ENCODE measurements around the gene TMEM8B.
"Not testable (repeated sequence)": the region's sequence is repeated elsewhere in the genome, so short reads cannot be mapped to it uniquely, and the experiment has no call there.

The TMEM8B gene

DNA sequence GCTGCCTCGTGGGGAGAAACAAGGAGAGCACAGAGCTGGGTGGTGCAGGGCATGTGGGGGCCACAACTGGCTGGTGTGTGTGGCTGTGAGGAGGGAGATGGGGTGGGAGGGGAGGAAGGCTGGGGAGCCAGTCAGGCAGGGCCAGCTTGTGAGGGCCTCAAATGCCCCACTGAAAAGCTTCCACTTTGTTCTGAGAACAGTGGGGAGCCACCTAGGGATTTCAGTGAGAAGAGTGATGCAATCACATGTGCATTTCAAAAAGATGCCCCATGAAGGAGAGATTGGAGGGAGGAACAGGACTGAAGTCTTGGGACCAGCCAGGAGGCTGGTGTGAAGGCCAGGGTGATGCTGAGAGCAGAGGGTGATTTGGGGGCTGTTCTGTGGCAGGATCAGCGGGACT, 39.9 kb downstream of the TMEM8B start:
- DNase-seq (ENCODE audit: low read depth): no peak

DNA sequence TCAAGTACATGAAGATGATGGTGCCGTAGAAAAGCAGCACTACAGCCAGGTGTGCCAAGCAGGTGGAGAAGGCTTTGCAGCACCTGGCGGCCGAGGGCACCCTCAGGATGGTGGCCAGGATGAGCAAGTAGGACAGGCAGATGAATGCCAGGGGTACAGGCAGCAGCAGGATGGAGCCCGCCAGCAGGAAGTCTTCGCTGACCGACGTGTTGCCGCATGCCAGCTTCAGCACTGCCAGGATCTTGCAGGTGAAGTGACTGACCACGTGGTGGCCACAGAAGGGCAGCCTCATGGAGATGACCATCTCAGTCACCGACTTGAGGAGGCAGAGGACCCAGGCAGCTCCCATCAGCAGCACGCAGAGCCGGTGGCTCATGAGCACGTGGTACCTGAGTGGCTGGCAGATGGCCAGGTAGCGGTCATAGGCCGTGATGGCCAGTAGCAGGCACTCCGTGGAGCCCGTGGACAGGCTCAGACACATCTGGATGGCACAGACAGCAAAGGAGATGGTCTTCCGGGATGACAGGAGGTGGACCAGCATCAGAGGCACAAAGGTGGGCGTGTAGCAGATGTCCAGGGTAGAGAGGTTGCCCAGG, 40.7 kb downstream of the TMEM8B start:
- no peak for DNase-seq (ENCODE audit: low read depth)

DNA sequence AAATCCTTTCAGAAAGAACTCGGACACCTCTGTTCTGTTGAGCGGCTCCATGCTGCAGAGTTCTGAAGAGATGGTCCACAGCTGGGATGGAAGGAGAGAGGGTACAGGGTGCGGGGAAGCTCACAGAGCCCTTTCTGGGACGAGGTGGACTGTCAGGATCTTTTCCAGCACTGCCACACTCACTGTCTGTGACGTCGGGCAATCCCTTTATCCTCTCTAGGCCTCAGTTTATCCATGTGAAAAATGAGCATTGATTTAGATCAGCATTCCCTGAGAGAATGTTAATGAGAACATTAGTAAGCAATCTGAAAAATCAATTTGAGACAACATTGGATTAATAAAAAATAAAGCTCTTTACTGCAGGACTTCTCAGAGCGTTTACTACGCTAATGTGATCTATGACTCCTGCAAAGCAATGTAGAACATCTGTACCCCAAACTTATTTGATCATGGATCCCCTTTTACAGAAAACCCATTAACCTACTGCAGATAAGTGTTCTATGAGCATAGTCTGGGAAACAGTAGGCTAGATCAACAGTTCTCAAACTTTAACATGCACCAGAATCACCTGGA, 41.4 kb downstream of the TMEM8B start, which contains the start of gene OR13J1:
Gene OR13J1 (minus strand): TSS at position 51 of the 573 bp plus-strand sequence. CDS start 0 bp downstream, at position 51.
- DNase-seq (ENCODE audit: low read depth): no peak

DNA sequence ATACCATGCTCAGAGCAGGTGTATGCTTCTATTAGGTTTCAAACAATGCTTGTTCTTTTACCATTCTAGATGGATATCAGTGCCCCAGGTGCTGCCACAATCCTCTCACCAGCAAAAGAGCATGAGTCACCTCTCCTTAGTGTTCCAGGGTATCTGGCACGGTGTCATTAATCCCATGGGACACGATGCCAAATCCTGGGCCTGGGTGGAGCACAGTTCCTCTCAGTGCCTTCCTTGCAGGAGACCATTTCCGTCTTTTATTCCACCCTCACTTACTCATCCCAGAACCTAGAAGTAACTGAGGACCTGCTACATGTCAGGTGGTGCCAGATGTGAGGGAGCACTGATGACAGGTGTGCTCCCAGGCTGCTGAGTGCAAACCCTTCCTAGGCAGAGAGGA, 42.5 kb downstream of the TMEM8B start:
- DNase-seq (ENCODE audit: low read depth): no peak

DNA sequence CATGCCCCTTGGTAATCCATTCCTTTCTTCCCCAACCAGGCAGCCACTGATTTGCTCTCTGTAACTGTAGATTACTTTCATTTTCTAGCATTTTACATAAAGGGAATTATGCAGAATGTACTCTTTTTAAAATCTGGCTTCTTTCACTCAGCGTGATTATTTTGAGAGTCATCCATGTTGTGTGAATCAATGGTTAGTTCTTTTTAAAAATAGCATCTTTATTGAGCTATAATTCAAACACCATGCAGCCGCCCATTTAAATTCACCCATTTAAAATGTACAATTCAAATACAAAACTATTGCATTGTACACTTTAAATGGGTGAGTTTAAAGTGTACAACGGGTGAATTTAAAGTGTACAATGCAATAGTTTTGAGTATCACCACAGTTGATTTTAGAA, 43.5 kb downstream of the TMEM8B start:
- no peak for DNase-seq (ENCODE audit: low read depth)

DNA sequence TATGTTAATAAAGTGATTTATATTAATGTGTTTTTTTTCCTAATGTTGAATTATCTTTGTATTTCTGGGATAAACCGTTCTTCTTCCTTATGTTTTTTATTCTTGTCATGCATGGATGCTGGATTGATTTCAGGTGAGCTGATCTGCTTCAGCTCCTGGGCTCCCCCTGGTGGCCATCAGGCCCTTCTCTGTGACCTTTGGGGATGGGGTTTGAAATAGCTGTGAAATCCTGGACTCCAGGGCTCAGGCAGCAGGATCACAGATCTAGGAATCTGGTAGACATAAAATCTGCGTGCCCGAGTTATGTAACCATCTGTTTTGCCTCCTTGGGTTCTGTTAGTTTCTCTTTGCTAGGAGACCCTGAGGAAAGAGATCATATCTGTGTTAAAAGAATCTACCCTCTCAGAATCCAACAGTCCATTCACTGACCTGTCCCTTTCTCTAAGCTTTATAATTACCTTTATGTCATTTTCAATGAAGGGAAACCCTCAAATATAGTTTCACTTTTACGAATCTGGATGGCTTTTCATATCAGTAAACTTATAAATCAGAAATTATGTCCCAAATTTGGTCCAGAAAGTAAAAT, 53.3 kb downstream of the TMEM8B start:
- peak; percentile 19 for DNase-seq (ENCODE audit: low read depth)

DNA sequence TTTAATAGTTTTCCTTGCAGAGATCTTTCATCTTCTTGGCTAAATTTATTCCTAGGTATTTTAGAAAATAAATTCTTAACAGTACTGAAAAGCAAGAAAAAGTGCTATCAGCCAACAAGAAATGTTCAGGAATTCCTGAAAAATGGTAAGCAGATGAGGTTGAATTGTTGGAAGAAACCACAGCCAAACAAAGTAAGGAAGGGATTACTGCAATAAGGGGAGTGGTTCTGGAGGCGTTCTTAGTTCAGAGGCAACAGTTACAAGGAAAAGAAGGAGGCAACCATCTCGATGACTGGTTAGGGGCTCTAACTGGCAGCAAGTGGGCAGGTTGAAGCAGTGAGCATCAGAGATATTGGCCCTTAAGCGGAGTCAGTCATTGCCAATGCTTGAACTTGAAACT, 54.0 kb downstream of the TMEM8B start:
- DNase-seq (ENCODE audit: low read depth): no peak

DNA sequence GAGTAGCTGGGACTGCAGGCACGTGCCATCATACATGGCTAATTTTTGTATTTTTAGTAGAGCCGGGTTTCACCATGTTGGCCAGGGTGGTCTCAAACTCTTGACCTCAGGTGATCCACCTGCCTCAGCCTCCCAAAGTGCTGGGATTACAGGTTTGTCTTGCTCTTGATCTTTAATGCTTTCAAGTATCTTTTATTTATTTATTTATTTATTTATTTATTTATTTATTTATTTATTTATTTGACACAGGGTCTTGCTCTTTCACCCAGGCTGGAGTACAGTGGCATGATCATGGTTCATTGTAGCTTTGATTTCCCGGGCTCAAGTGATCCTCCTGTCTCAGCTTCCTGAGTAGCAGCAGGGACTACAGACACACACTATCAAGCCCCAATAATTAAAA, 55.9 kb downstream of the TMEM8B start:
- DNase-seq (ENCODE audit: low read depth): not testable (repeated sequence)

DNA sequence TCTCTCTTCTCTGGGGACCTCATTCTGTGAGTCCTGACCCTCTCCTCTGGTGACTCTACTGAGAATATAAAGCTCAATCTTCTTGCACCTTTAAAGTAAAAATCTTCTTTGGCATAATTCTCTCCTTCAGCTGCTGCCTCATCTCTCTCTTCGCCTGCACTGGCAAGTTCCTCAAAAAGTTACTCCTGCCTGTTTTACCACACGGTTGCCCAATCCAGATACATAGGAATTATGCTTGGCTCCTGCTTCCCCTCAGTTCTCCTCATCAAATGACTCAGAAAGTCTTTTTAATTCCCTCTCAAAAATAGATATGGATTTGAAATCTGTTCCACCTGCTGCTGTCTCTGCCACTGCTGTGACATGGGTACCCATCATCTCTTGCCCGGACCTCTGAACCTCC, 62.6 kb downstream of the TMEM8B start:
- no peak for DNase-seq (ENCODE audit: low read depth)

DNA sequence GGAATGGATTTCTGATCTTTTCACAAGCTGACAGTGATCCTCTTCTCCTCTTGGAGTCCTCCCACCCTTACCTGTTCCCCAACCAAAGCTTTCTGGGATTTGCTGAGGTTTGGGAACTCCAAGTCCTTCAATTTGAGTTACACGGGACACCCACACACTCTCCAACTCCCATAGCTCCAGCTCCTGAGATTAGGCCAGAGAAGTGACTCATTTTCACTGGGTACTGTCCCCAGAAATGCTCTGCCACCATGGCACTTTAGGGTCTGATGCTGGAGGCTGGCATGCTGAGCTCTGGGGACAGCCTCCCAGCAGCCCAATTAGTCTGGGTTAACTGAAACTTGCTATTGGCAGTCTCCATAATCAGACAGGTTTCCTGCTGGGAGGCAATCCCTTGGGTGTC, 63.0 kb downstream of the TMEM8B start:
- DNase-seq (ENCODE audit: low read depth): no peak

DNA sequence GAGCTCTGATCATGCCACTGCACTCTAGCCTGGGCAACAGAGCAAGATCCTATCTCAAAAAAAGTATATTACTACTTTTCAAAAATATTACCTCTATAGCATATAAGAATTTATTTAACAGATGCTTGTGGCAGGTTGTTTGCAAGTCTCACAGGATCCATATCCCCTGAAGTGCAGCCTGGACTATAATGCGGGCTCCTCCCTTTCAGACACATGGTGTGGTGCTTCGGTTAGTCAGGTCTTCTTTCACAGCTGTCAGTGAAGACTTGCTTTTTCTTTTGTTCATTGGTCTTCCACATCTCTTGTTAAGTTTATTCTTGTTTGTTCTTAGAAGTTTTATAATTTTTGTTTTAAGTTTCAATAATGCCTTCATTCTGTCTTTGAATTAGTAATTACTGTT, 67.5 kb downstream of the TMEM8B start:
- no peak for DNase-seq (ENCODE audit: low read depth)

DNA sequence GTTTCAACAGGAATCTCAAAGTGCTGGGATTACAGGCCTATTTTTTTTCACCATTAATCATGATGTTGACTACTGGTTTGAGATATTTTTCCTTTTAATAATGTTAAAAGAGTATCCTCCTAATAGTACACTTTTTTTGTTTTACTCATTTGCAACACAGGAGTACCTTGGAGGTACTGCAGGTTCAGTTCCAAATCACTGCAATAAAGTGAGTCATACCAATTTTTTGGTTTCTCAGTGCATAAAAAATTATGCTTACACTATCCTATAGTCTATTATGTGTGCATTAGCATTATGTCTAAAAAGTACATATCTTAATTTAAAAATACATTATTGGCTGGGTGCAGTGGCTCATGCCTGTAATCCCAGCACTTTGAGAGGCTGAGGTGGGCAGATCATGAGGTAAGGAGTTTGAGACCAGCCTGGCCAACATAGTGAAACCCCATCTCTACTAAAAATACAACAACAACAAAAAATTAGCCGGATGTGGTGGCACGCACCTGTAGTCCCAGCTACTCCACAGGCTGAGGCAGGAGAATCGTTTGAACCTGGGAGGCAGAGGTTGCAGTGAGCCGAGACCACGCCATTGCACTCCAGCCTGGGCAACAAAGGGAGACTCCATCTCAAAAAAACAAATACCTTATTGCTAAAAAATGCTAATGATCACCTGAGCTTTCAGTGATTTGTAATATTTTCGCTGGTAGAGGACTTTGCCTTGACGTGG, 68.5 kb downstream of the TMEM8B start:
- not testable (repeated sequence) for DNase-seq (ENCODE audit: low read depth)

DNA sequence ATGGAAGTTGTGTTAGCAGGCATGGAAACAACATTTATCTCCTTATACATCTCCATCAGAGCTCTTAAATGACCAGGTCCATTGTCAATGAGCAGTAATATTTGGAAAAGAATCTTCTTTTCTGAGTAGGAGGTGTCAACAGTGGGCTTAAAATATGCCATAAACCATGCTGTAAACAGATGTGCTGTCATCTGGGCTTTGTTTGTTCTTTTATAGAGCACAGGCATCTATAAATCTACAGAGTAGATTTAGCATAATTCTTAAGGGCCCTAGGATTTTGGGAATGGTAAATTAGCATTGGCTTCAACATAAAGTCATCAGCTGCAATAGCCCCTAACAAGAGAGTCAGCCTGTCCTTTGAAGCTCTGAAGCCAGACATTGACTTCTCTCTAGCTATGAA, 69.3 kb downstream of the TMEM8B start:
- no peak for DNase-seq (ENCODE audit: low read depth)

DNA sequence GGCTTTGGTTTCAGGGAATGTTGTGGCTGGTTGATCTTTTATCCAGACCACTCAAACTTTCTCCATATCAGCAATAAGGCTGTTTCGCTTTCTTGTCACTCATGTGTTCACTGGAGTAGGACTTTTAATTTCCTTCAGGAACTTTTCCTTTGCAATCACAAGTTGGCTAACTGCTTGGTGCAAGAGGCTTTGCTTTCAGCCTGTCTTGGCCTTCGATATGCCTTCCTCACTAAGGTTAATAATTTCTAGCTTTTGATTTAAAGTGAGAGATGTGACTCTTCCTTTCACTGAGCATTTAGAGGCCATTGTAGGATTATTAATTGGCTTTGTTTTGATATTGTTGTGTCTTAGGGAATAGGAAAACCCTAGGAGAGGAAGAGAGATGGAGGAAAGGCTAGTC, 70.0 kb downstream of the TMEM8B start:
- DNase-seq (ENCODE audit: low read depth): no peak

DNA sequence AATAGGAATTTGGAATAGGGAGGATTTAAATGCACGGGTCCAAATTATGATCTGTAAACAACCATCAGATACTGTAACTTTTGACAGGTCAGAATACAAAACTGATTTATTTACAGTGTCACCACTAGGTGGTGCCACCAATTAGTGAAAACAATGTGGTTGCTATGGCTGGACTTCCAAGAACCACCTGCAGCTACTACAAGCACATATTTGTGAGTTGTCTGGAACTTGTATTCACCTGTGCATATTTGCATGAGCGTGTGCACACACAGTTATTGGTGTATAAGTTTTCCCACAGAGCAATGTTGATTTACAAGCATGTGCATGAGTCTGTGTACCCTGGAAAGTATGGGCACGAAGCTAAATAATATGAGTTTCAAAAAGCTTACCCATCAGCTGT, 74.0 kb downstream of the TMEM8B start:
- no peak for DNase-seq (ENCODE audit: low read depth)

DNA sequence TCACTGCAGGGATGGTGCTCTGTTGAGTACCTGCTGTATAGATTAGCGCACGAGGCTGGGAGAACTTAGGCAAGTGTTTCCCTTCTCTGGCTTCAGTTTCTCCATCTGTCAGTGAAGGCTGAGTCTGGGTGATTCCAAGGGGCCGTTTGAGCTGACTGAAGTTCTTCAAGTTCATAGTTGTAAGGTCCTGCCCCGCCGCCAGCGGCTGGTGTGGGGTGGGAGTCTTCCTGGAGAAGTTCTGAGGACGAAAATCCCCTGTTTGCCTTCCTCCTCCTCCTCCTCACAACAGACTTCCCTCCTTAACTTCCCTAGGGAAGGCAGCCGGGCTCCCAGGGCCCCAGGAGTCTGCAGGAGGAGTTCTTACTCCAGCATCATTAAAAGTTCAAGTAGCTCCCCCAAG, 75.3 kb downstream of the TMEM8B start:
- no peak for DNase-seq (ENCODE audit: low read depth)

DNA sequence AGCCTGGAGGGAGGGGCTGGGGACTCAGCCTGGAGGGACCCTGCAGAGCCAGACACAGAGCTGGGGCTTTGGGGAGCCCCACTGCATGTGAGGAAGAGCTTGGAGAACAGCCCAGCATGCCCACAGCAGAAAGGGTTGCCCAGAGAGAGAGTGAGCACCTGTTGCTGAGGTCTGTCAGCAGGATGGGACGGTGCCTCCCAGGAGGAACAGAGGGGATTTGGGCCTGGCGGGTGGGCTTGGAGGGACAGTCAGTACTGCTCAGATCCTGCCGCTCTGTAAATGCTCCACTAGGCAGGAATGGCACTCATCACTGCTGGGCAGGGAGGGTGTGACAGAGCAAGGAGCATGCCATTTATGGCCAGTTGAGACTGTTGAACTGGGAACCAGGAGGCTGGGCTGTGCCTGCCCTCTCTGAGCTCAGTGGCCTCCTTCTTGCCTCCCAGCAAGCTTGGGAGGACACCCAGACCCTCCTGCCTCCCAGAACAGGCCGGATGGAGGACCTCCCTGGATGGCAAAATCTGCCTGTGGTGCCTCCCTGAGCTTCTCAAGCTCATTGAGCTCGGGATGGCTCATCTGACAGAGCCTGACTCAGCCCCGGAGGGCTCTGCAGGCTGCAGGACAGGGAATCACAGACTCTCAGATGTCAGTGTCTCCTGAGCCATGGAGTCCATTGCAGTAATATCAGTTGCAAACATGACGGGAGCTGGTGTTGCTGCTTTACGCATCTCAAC, 76.2 kb downstream of the TMEM8B start:
- no peak for DNase-seq (ENCODE audit: low read depth)

DNA sequence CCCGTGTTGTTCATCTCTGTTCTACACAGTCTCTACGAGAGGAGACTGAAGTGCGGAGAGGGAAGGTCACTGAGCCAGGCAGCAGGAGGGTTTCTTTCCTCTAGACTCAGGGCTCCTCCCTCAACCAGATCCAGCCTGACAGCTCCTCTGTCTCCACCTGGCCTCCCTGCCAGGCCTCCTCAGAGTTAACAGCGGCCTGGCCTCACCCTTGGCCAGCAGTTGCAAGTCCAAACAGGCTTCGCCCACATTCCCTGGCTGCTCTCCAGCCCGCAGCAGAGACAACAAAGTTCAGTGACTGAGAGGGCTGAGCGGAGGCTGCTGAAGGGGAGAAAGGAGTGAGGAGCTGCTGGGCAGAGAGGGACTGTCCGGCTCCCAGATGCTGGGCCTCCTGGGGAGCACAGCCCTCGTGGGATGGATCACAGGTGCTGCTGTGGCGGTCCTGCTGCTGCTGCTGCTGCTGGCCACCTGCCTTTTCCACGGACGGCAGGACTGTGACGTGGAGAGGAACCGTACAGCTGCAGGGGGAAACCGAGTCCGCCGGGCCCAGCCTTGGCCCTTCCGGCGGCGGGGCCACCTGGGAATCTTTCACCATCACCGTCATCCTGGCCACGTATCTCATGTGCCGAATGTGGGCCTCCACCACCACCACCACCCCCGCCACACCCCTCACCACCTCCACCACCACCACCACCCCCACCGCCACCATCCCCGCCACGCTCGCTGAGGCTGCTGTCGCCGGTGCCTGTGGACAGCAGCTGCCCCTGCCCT, 77.1 kb downstream of the TMEM8B start, which contains the start of gene HRCT1:
Gene HRCT1 (plus strand): TSS at position 291 of the 768 bp plus-strand sequence. CDS start 86 bp downstream, at position 377.
- peak; percentile 85 for DNase-seq (ENCODE audit: low read depth)

DNA sequence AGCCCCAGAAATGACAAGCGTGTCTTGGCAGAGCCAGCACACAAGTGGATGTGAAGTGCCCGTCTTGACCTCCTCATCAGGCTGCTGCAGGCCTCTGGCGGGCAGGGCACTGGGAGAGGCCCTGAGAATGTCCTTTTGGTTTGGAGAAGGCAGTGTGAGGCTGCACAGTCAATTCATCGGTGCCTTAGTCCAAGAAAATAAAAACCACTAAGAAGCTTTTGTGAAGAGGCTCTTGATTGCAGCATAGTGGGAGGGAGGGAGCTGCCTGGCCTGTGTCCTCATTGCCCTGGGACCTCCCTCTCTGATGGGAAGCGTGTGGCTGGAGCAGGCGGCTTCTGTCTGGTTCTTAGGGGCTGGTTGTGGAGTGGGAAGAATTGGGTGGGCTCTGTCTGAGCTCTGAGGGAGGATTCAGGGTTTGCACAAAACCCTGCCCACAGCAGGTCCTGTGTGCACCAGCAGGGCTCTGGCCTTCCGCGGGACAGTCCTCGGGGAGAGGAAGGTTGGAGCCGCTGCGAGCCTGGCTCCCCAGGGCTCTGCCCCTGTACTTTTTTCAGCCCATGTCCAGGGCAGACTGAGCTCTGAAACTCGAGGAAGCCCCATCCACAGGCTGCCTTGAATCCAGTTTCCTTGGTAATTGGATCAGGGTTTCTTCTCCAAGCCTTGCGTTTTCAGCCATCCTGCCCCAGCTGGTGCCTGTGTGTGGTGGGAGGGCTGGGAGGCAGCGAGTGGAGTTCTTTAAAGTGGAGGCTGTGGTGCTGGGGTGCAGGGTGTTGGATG, 78.1 kb downstream of the TMEM8B start:
- DNase-seq (ENCODE audit: low read depth): peak; percentile 32

DNA sequence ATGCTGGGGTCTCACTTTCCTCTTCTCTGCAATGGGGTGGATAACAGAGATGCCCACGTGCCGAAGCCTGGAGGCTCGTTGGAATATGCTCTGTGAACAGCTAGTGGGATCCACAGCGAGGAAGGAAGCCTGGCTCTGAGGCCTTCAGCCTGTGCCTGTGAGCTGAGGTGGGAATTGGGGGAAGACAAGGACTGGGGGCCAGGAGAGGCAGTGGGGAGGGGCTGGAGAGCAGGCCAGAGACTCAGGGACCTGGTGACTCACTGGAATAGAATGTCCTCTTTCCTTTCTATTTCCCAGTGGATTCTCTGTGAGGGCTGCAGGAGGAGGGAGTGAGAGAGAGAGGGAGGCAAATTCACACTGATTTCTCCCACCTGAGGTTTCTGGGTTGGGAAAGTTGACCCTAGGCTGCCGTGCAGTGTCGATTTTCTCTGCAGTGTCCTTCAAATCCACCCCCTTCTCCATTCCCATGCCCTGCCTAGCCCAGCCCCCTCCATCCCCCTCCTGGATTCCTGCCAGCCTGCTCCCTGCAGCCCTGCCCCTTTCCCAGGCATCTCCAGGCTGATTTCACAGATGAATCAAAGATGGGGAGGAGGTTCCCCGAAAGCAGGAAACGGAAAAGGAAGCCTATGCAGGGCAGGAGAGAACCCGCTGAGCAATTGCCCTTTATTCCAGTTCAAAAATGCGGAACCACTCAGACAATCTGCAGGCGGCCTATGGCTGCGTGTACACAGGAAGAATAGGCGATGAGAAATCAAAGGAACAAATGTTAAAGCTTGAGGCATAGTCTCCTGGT, 78.9 kb downstream of the TMEM8B start:
- peak; percentile 64 for DNase-seq (ENCODE audit: low read depth)
